Measurements from ENCODE around the gene SLC35G6.
A peak's percentile ranks its signal among the peaks of the same experiment; 100 is the strongest.

The SLC35G6 gene

DNA sequence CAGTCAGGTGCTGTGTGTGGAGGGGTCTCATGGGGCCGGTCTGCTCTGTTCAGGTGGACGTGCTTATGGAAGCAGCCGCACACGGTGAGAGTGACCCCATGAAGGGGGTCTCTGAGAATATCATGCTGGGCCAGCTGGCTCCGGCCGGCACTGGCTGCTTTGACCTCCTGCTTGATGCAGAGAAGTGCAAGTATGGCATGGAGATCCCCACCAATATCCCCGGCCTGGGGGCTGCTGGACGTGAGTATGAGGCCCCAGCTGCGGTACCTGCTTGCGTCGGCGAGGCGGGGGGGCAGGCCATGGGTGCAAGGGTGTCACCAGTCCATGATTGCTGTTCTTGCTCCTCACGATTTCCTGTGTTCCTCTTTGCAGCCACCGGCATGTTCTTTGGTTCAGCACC lies 30.9 kb downstream of the SLC35G6 start:
- H3K4me3 ChIP-seq (ENCODE audit: low read depth, low read length) = no peak overlapping the region
- TF ChIP-seq, protein P1, sequence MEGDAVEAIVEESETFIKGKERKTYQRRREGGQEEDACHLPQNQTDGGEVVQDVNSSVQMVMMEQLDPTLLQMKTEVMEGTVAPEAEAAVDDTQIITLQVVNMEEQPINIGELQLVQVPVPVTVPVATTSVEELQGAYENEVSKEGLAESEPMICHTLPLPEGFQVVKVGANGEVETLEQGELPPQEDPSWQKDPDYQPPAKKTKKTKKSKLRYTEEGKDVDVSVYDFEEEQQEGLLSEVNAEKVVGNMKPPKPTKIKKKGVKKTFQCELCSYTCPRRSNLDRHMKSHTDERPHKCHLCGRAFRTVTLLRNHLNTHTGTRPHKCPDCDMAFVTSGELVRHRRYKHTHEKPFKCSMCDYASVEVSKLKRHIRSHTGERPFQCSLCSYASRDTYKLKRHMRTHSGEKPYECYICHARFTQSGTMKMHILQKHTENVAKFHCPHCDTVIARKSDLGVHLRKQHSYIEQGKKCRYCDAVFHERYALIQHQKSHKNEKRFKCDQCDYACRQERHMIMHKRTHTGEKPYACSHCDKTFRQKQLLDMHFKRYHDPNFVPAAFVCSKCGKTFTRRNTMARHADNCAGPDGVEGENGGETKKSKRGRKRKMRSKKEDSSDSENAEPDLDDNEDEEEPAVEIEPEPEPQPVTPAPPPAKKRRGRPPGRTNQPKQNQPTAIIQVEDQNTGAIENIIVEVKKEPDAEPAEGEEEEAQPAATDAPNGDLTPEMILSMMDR (IDR thresholded peaks at IDR 0.05; ENCODE audit: borderline replicate concordance, insufficient read depth, low read depth, low read length) = no peak

DNA sequence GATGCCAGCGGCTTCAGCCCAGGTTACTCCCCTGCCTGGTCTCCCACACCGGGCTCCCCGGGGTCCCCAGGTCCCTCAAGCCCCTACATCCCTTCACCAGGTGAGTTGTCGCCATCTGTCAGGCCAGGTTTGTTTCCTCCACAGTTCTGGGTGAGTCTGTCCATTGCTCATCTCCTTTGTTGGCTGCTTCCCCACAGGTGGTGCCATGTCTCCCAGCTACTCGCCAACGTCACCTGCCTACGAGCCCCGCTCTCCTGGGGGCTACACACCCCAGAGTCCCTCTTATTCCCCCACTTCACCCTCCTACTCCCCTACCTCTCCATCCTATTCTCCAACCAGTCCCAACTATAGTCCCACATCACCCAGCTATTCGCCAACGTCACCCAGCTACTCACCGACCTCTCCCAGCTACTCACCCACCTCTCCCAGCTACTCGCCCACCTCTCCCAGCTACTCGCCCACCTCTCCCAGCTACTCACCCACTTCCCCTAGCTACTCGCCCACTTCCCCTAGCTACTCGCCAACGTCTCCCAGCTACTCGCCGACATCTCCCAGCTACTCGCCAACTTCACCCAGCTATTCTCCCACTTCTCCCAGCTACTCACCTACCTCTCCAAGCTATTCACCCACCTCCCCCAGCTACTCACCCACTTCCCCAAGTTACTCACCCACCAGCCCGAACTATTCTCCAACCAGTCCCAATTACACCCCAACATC lies 31.7 kb downstream of the SLC35G6 start:
- H3K4me3 ChIP-seq (ENCODE audit: low read depth, low read length) = no peak overlapping the region
- TF ChIP-seq, protein P1 (IDR thresholded peaks at IDR 0.05; ENCODE audit: borderline replicate concordance, insufficient read depth, low read depth, low read length) = no peak

DNA sequence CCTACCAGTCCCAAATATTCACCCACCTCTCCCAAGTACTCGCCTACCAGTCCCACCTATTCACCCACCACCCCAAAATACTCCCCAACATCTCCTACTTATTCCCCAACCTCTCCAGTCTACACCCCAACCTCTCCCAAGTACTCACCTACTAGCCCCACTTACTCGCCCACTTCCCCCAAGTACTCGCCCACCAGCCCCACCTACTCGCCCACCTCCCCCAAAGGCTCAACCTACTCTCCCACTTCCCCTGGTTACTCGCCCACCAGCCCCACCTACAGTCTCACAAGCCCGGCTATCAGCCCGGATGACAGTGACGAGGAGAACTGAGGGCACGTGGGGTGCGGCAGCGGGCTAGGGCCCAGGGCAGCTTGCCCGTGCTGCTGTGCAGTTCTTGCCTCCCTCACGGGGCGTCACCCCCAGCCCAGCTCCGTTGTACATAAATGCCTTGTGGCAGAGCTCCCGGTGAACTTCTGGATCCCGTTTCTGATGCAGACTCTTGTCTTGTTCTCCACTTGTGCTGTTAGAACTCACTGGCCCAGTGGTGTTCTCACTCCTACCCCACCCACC lies 32.7 kb downstream of the SLC35G6 start:
- TF ChIP-seq, protein P1 (IDR thresholded peaks at IDR 0.05; ENCODE audit: borderline replicate concordance, insufficient read depth, low read depth, low read length) = no peak
- H3K4me3 ChIP-seq (ENCODE audit: low read depth, low read length) = no peak overlapping the region

DNA sequence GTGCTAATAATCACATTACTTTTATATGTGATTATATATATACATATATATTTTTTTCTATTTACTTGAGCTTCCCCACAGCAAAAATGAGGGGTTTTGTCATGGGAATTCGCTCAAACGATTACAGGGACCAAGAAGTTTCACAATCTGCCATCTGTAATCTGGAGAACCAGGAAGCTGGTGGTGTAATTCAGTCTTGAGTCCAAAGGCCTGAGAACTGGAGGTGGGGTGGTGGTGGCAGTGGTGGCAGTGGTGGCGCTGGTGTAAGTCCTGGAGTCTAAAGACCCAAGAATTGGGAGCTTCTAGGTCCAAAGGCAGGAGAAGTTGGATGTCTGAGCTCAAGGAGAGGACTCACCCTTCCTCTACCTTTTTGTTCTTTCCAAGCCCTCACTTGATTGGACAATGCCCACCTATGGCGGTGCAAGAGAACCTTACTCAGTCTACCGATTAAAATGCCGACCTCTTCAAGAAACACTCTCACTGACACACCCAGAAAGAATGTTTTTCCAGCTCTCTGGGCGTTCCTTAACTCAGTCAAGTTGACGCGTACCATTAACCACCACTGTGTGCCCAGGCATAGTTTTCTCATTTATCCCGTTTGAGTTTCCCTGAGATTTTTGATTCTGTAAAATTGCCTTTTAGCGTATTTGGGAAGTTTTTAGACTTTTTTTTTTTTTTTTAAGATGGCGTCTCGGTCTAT lies 34.8 kb downstream of the SLC35G6 start:
- TF ChIP-seq, protein P1 (IDR thresholded peaks at IDR 0.05; ENCODE audit: borderline replicate concordance, insufficient read depth, low read depth, low read length) = no peak
- H3K4me3 ChIP-seq (ENCODE audit: low read depth, low read length) = no peak overlapping the region

DNA sequence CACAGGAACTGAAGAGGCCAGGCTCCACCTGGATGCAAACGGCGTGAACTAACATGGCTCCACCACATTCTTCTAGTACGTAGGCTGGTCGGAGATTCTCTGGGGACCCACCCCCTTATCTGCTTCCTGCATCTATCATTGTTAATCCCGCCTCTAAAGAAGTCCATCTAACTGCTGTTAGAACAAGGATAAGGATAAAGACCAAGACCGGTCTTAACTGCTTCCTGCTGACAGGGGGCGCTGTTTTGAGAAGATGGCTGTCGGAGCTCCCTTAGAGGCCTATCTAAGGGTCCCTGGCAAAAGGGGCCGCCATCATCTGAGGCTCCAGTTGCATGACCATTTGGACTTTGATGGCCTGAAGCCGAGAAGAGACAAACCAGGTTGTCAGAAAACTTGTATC lies 41.8 kb downstream of the SLC35G6 start:
- H3K4me3 ChIP-seq (ENCODE audit: low read depth, low read length) = no peak overlapping the region
- TF ChIP-seq, protein P1 (IDR thresholded peaks at IDR 0.05; ENCODE audit: borderline replicate concordance, insufficient read depth, low read depth, low read length) = peak; percentile 52; the same call in 1 of the 2 replicates

DNA sequence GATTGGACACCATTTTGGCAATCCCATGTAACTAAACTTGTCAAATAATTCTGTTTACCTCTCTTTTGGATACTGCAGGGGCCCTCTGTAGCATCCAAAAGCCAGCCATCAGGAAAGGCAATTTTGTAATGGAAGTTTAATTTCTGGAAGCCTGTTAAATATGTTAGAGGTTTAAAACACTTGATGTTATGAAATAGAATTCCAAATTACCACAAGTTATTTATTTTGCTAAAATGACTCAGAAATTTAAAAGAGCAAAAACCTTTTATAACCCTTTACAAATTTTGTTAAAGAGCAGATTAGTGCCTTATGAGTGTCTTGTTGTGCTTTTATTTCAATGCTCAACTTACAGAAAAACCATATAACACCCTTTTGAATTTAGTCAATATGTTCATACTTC lies 47.6 kb downstream of the SLC35G6 start:
- TF ChIP-seq, protein P1 (IDR thresholded peaks at IDR 0.05; ENCODE audit: borderline replicate concordance, insufficient read depth, low read depth, low read length) = no peak

More for the DNA sequence above, 47.6 kb downstream of the SLC35G6 start:
- H3K4me3 ChIP-seq (ENCODE audit: low read depth, low read length) = no peak overlapping the region
